GM10248 (cell line): ENCODE measurements around the gene C1orf174.

Experiments
- CTCF ChIA-PET: fragments of 300-600 bp; sonication (Branson Sonifier 250); formaldehyde crosslinking; extraction: SDS; loops from one replicate; lab custom pipeline; 2021; ENCODE audit warnings: antibody characterized with exemption; lab: Yijun Ruan, JAX
- POLR2A ChIA-PET: fragments of 350-650 bp; sonication (Branson Sonifier 250); formaldehyde crosslinking; extraction: SDS; loops from one replicate; lab custom pipeline; 2020; ENCODE audit warnings: antibody characterized with exemption; lab: Yijun Ruan, JAX
- DNase-seq: peaks from one replicate; pipeline ENCODE4 v3.0.0; 2012; ENCODE audit errors: extremely low spot score
- CTCF ChIP-seq: IDR thresholded peaks from 2 replicates; pipeline ENCODE4 v1.5.1; 2012; ENCODE audit warnings: mild to moderate bottlenecking, low read depth; ENCODE audit errors: extremely low read depth, missing control alignments, control extremely low read depth

Gene C1orf174

GRCh38 chr1:3898994-3899753 lies 898 bp downstream of the C1orf174 start:
- POLR2A ChIA-PET: no interaction called here
- TF ChIP-seq CTCF: no peak
- DNase-seq: no peak
- CTCF ChIA-PET: interaction anchor here (1.0 to 3.1 kb wide), 4 partner anchors 41 to 125 kb away, joined by 3 to 13 read pairs (median 4); partner anchors contain the start of genes CEP104, DFFB and LRRC47

DNA sequence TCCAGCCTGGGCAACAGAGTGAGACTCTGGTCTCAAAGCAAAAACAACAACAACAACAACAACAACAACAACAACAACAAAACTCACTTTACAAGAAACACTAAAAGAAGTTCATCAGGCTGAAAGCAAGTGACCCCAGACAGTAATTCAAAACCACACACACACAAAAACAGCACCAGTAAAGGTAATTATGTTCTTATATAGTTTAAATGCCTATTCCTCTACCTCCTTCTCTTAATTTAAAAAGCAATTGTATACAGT lies 1.7 kb downstream of the C1orf174 start:
- POLR2A ChIA-PET: no interaction called here
- CTCF ChIA-PET: interaction anchor here (3.1 kb wide), 1 partner anchor 40 kb away, joined by 13 read pairs; the partner anchor contains the start of genes CEP104 and DFFB
- no peak for TF ChIP-seq CTCF
- DNase-seq: no peak

DNA sequence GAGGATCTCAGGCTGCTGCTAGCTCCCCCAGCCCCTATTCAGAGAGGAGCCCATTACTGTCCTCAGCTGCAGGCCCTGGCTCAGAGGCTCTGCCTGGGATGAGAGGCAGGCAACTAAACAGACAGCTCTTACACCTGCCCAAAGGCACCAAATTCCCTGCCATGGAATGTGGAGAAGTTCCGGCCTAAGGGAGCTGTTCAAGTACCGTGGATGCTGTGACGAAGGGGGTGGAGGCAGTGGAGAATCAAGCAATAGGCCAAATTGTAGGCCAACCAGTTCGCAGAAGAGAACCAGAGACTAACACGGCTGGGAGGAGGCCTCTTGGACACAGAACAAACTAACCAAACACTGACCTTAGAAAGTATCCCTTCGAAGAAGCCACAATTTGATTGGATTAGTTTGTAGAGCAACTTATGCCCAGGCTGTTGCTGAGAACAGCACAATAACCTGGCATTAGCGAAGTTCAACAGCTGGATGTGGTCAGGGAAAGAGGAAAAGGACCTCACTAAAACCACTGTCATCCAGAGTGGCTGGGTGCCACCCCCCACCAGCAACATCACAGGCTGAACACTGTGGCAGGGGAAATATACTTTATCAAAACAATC lies 3.6 kb downstream of the C1orf174 start:
- ChIA-PET POLR2A (no interaction called here), CTCF (interaction anchor here (1.3 kb wide), 1 partner anchor 10 kb away, joined by 3 read pairs; no protein-coding TSS in a partner anchor)
- no peak for TF ChIP-seq CTCF
- no peak for DNase-seq

GRCh38 chr1:3895951-3896325 lies 4.1 kb downstream of the C1orf174 start:
- POLR2A ChIA-PET: no interaction called here

GRCh38 chr1:3895279-3895950 lies 4.7 kb downstream of the C1orf174 start:
- CTCF ChIA-PET: interaction anchor here (1.3 kb wide), 1 partner anchor 12 kb away, joined by 3 read pairs; no protein-coding TSS in a partner anchor
- POLR2A ChIA-PET: no interaction called here
- no peak for TF ChIP-seq CTCF
- DNase-seq: no peak

More at GRCh38 chr1:3895951-3896325, 4.1 kb downstream of the C1orf174 start:
- no peak for TF ChIP-seq CTCF
- CTCF ChIA-PET: interaction anchor here (1.3 kb wide), 1 partner anchor 11 kb away, joined by 3 read pairs; no protein-coding TSS in a partner anchor
- DNase-seq: no peak

GRCh38 chr1:3894626-3895278 lies 5.3 kb downstream of the C1orf174 start:
- DNase-seq: no peak
- ChIA-PET CTCF (no interaction called here), POLR2A (no interaction called here)
- TF ChIP-seq CTCF: no peak
